SKM-1 (cell line): Measurements from ENCODE around the gene TSHZ1.

Experiments
- DNase-seq: peaks from one replicate; lab custom pipeline; 2025; ENCODE audit not compliant: unreplicated experiment; lab: John Stamatoyannopoulos, UW

Gene TSHZ1

DNA sequence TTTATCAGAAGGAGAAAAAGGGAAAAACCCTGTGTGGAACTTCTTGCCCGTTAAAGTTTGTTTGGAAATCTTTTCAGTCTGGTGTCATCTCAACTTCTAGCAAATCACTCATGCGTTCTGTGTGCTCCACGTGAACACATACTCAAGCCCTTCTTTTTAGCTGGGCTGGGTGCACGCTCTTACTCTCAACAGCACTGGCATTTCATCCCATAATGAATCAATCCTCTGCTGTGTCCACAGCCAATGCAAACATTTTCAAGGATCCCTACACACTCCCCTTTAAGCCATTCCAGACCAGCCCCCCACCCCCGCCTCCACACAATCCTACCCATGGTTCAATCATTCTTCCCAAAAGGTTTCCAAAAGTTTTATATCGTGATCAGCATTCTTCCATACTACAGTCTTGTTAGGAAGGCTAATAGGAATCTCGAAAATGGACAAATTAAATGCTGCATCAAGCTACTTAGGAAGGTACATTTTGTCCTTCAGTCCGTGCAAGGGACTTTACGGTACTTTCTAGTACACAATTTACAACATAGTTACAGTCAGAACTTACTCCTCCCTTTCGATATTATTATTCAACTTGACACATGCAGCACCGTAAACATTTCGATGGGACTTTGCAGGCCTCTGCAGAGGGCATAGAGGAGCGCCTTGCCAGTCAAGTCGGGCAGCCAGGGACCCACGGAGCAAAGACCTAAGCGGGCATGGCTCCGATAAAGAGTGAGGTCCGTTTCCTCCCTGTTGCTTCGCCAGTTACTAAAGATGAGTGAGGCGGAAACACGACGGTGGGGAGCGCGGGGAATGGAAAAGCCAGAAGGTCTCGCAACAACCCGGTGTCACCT is 3.1 kb upstream of the TSHZ1 start:
- no peak for DNase-seq

DNA sequence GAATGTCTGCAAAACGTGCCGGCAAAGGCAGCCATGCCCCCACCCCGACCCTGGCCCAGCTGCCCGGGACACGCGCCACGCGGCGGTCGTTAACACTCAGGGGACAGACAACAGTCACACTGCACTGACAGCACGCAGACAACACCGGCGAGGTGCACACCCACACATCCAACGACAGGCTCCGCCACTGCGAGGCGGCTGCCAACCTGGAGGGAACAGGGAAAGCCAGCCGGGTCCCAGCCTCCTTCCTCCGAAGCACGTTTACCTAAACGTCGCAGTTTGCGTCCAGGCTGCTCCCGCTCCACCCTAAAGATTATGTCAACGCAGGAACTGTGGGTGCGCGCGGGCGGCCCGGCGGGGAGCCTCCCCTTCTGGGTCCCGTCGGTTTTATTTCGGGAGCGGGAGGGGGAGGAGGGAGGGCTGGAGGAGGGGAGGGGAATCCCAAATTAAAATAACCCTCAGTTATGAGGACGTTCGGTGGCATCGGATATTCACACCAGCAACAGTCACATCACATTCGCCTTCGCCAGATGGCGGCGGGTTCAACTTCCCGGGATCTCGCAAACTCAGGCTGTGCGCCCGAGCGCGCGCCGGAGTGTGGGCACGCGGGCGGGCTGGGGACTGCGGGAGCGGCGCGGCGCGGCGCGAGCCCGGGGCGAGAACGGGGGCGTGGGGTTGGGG is 2.3 kb upstream of the TSHZ1 start:
- DNase-seq, result peak; percentile 47

DNA sequence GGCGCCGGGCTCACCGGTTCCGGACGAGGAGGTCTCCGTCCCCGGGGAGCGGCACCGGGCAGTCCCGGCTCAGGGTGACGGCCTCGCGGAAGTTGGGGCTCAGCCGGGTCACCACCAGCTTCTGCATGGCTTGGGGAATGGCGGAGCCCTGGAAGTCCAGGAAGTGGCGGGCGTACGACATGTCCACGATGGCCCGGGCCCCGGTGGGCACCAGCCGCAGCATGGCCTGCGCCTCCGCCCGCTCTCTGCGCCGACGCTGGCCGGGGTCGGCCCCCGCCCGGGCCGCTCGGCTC is 1.8 kb upstream of the TSHZ1 start:
- no peak for DNase-seq

DNA sequence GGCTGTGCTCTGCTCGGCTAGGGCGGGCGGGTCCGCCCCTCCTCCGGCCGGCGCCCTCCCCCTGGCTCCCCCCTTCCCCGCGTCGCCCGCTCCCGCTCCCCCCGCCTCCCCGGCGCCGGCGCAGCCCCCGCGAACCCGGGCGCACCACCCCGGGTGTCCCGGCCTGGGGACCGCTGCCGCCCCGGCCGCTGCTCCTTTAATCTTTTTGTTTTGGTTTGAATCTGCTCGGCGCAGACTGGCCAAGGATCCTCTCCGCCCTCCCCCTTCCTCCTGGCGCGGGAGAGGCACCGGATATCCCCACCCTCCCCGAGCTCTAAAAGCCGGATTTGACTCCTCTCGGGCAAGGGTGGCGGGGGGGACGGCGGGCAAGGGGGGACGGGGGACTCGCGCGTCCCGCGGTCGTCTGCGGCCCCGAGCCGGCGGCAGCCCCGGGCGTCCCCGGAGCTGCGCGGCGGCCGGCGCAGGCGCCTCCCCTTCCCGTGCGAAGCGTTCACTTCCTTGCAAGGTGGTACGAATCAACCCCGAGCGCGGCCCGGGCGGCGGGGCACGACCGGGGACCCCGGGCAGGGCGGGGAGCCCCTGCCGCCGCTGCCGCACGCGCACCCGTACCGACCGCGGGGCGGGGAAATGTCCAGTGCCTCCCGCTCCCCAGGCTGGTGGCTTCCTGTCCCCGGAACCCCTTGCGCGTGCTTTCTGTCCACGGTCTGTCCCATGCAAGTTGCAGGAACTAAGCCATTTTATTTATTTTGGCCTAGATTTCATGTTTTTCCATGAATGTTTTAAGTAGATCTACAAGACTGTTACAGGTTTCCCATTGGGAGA is 1.3 kb upstream of the TSHZ1 start, which contains the start of gene PTGR3:
TSS of gene PTGR3 (minus strand) at position 11 of the 822 bp plus-strand sequence. CDS start 81 bp downstream, outside the sequence.
- DNase-seq, result peak; percentile 76

DNA sequence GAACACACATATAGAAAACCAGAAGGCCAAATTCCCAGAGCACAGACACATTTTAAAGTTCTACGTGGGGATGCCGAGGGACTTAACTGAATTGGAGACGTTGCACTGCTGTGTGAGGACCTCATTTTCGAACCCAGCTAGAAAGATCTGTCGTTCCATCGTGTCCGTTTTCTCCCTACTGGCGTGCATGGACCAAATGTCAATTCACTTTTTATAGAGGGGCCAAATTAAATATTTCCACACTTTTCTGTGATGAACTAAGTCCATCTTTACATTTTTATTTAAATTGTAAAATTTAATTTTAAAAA is 692 bp upstream of the TSHZ1 start:
- DNase-seq, result peak; percentile 60

DNA sequence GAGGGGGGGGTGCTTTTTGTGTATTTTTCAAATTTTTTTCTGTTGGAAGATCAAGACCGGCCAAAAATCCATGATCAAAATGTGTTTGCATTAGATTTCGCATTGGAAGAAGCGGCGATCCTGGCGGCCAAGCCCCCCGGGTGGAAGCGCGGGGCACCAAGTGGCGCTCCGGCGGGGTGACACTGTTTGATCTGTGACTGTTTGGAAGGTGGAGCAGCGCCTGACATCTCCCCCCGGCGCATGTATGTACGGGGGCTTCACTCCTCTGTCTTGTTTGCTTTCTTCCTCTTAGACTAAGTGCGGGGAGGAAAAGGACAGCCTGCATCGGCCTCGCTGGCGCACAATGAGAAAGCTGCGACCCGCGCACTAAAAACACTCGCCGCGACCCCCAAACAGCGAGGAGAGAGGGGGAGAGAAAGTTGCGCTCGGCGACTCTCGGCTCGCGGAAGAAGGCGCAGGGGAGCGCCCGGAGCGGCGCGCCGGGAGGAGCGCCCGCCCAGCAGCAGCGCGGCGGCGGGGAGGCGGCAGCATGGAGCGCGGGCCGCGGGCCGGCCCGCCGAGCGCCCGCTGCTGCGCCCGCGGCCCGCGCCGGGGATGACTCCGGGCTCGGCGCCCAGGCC is 515 bp downstream of the TSHZ1 start:
- DNase-seq, result no peak

DNA sequence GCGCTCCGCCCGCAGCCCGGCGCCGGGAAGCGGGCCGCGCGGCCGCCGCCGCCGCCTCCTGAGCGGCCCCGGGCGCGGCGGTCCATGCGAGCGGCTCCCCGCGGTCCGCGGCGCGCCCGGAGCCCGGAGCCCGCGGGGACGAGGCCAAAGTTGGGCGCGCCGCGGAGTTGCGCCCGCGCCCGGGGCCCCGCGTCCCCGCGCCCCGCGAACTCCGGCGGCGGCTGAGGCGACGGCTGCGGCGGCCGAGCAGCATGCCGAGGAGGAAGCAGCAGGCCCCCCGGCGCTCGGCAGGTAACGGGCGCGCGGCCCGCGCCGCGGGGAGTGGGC is 992 bp downstream of the TSHZ1 start:
- no peak for DNase-seq

DNA sequence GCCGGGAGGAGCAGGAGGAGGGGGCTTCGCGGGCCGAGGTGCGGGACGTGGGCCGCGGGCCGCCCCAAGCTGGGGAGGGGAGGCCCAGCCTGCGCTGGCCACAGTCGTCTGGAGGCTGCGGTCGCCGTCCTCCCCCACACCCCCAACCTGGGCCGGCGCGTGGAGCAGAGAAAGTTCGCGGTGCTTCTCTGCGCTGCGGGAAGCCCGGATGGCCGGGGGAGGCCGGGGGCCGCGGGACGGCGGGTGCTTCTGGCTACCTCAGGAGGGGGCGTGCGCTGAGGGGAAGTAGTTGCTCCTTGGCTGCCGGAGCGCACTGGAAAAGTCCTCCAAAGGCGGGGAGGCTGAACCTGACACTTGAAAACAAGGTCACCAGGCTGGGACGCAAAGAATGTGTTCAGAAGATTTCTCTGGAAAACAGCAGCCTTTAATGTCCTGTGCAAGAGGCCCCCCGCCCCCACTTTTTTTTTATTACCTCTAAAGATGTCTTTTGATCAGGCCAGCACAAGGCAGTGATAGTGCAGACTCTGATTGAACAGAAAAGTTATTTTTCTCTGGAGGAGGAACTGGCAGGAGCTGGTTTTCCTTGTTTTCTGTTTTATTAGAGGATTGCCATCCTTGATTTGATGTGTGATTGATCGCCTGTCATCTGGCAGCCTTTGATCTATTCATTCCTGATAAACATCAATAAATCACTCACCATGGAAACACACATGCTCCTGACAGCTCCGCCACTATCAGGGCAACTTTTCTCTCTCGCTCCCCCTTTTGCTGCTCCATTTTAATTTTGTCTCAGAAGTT is 1.6 kb downstream of the TSHZ1 start:
- no peak for DNase-seq

DNA sequence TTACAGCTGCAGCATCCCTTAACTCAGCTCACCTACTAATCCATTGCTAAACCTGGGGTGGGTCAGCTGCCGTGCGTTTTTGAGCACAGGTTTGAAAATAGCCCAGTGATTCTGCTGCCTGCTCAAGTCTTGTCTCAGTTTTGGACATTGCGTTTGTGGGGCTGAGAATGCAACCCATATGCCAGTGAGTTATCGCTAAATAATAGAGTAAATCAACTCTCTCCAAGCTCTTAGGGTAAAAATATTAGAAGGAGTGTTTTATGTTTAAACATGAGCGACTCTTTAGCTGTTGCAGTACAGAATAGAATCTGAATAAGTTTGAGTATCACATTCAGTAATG is 2.1 kb downstream of the TSHZ1 start:
- DNase-seq, result no peak

DNA sequence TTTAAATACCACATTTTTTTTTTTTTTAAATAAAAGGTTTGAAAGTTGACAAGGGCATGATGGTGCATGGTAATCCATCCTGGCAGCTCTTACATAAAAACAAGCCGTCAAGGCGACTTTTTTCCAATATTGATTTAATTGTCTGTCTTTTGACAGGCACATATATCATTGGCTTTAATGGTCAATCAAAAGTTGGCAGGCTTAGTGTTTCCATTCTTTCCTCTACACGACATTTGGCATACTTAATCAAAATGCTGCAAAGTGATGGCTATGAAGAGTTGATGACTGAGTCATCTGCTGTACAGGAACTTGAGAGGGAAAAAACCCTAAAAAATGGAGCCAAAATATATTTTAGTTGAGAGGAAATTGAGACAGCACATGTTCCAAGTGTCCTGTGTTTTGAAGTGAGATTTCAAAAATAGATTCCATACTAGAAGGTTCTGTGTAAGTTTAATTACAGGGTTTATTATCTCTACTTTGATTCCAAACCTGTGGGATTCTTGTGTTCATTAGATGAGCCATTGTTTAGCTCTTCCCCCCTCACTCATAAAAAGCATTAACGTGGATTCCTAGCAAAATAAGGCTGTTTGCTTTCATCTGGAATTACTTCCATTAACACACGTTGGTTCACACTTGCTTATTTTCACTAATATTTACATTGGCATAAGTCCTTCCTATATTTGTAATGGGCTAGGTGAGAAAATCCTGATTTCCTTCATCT is 3.2 kb downstream of the TSHZ1 start:
- DNase-seq, result no peak

DNA sequence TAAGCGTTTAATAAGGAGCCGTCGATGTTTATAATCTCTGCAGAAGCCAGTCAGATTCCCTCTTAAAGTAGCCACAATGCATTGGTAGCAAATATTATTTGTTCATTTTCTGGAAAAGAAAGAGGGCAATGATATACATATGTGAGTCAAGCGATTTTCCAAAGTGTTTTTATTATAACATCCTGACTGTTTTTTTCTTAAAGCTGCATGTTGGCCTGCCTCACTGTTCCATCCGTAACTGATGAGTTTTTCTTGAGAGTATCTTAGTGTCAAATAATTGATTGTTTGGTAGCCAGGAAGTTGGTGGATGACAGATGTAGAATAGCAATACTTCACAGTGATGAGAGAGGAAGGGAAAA is 3.7 kb downstream of the TSHZ1 start:
- DNase-seq, result no peak

DNA sequence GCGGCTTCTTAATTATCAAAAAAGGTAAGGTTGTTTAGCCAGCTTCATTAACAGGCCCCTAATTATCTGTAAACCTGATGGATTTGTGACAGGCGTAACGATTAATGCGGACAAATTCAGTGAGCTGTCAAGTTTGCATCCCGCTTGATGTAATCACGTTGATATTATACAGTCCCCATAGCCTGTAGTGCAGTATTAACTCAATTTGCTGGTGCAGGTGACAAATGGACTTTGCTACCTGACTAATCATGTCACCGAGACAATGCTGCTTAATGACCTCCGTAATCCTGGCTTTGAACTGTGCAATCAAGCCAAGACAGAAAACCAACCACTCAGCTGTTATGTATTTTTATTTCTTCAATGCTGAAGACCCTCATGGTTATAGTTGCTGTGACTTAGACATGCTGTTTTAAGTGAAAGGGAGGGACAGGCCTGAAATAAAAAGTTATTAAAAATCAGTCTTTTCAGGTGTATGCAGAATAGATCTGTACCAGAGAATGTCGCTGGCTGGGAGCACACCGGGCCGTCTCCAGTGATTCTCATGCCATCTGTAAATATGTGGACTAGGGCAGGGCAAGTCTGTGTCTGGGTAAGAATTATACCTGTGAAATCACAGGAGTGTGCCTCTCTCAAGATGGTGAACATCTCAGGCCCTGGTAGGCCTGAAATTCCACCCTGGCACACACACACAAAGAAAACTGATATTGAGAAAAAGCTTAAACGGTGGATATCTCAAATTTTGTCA is 4.3 kb downstream of the TSHZ1 start:
- DNase-seq, result no peak

DNA sequence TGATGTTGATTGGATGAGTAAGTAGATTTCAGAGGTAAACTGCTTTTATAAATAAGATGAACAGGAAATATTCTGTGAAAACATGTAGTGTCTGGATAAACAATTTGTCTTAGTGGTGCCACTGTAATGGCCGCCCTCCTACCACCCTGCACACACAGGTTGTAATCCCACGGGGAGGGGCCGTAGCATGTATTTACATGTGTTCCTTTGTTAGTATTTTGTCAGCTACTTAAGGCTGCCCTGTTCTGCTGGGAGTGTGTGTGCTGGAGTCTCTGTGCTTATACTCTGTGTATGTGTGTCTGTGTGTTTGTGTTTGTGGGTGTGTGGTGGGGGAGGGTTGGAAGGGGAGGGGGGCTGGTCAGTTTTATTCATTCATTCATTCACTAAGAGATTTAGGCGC is 5.1 kb downstream of the TSHZ1 start:
- DNase-seq, result no peak

DNA sequence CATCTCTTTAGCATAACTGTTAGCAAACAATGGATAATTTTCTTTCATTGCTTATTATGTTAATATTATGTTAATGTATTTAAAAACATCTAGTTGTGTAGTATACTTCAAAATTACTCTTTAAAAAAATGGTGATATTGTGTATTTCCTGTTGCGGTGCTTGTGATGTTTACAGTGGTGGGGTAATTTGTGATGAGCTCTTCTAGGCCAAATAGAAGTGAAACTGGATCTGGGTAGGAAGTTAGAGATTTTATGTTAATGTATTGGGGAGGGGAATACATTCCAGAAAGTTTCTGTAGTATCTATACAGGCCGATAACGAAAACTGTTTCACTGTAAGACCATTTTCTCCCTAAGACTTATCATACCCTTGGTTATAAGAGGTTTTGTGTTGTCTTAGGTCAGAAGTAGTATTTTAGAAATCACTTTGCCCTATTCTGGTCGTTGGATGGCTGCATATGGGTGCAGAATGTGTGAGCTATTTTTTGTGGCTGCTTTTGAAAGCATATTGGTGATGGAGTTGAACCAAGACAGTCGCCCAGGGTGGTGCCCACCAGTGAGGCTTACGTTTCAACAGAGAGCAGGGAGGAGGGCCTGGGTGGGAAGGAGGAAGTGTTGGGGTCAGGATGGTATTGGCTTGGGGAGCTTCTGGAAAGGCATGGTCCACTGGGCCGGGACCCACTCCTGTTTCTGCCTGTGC is 5.8 kb downstream of the TSHZ1 start:
- DNase-seq, result no peak

DNA sequence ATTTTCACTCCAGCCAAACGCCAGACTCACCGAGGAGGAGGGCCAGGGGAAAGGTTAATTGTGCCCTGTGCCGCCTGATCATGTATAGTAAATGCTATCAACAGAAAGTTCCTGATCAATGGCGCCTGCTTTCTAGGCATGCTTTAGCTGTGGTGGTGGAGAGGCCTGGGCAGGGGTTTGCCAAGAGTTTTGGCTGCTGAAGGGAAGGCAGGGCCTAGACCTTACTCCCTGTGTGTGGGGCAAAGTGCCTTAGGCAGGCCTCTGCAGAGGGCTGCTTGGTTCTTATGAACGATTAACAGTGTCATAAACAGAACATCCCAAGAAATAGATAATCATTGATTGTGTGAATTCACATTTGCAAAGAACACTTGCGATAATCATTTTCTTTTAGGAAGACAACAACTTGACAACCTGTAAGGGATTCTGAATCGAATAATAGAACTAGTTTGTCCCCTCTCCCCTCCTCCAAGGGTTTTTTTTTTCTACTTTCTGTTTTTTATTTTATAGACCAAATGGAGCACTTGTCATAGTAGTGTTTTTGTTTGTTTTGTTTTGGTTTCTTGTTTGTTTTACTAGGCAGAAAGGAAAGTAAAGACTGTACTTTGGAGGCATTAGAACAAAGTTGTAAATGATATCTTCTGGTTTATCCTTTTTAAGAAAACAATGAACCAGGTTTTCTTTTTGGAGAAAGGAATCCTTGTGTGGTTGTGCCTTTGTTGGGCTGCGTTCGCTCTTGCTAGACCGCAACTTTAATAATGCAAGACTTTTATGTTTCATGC is 6.5 kb downstream of the TSHZ1 start:
- DNase-seq, result no peak

DNA sequence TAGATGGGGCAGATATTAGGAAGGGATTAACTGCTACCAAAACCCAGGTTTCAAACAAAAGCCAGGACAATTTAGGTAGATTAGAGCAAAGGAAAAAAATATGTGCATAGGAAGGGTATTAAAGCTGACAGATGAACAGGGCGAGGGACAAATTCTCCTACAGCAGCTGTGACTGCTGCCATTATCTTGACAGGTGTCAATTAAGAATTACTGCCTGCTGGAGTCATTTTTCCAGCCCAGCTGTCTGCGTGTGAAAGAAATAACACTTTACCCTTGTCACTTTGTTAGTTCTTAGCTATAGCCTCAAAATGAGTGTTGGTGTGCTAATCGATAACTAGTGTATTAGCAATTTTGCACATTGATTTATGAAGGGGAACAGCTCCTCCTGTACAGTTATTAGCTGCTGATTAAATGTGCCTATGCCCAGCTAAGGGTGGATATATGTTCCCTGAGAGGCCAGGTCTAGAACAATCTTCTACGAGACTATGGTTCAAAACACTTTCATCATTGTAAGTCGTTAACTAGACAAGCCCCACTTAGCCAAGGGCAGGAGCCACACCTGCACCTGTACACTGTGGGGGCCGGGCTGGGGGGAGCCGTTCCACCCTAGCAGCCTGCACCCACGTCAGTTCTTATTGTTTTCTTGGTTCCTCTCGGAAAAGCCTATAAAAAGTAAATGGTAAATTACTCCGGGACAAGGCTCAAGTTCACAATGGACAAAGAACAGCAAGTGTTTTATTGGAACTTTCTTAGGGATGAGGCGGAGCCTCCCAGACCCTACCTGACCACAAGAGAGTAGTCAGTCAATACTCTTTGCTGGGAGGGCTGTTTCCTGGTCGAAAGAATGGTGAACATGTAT is 7.7 kb downstream of the TSHZ1 start:
- no peak for DNase-seq

DNA sequence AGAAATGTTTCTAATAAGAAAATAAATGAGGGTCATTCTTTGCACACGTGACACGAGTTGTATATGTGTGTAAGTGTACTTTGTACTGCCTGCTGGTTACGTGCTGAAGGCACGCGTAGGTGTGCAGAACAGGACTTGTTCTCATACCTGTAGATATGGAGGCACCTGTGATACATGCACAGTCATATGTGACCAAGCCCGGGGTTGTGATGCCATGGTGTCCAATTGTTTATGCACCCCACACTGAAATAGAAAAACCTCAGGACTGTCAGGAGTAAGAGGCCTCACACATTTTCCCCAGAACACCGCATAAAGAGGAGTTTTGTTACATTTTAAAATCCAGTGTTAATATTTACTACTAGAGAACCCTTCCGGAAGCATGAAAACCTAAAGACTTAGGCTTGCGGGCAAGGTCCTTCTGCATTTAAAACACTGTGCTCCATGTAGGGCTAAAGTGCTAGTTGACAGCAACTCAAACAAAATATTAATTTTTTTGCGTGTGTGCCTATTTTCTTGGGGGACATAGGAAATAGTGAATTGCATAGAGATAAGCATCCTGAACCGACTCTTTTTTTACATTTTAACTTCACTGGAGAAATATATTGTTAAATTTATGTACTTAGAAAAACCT is 9.3 kb downstream of the TSHZ1 start:
- no peak for DNase-seq
